ENCODE data around the gene UAP1.

UAP1 gene

DNA sequence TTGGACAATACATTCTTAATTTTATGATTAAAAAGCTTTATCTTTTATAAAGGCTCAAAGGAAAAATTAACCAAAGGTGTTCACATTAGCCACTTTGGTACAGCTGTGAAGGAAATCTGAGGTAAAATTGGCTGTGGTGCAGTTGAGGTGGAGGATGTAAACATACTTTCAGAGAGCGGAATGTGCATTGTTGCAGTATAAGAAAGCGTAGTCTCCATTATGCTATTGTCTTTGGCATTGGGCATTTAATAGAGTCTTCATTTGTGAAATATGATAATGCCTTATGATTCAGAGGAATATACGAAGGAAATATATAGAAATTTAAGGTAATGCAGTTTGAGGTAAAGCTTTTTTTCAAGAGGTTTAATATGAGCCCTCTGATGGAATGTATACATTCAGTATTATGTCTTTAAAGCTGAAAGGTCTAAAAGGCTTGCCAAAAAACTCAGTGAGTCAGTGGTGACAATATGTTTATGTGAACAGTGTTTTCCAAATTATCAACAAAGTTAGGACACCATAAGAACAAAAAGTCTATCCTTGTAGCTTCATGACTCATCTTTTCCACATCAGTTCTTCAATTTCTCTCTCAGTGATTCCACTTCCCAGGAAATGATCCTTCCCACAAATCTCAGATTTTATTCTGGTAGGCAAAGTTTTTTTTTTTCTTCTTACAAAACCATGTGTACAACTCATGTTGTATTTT is 43.9 kb downstream of the UAP1 start:
- H3K23ac ChIP-seq (ENCODE audit: low read length), result no peak overlapping the region
- DNase-seq, result no peak
- no peak overlapping the region for H3K27ac ChIP-seq (ENCODE audit: low read depth, low read length)

DNA sequence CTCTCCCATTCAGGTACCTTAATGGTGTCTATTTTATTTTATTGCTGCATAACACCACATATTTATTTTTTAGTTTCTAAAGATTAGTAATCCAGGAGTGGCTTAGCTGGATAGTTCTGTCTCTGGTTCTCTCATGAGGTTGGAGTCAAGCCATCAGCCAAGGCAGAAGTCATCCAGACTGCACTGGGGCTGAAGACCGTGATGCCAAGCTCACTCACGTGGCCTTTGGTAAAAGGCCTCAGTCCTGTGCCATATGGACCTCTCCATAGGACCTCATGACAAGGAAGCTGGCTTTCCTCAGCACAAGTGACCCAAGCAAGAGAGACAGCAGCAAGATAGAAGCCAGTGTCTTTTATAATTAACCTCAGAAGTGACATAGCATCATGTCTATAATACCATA is 47.8 kb downstream of the UAP1 start:
- Histone ChIP-seq H3K9ac (ENCODE audit: low read length) (no peak overlapping the region), H3K4me2 (ENCODE audit: low read length) (no peak overlapping the region), H3K79me1 (ENCODE audit: low read length) (no peaks in the 10 kb centered on the region), H3K79me2 (ENCODE audit: control insufficient read depth, insufficient read depth, low read length) (no peaks in the 10 kb centered on the region), H3K4ac (ENCODE audit: low read depth, low read length) (no peak overlapping the region), H3K56ac (ENCODE audit: low read length) (no peak overlapping the region), H3K4me1 (ENCODE audit: control insufficient read depth, low read depth, low read length) (no peaks in the 10 kb centered on the region), H2AK5ac (ENCODE audit: low read length) (no peak overlapping the region), H3K23ac (ENCODE audit: low read length) (no peak overlapping the region), H3K4me3 (ENCODE audit: low read length) (no peak overlapping the region), H2BK15ac (replicated peaks; ENCODE audit: low read depth) (no peak overlapping the region), H3K27me3 (ENCODE audit: insufficient read depth, low read length, poor library complexity) (no peaks in the 10 kb centered on the region), H2BK5ac (ENCODE audit: low read length) (no peak overlapping the region), H3K36me3 (ENCODE audit: control insufficient read depth, insufficient read depth, low read length) (no peaks in the 10 kb centered on the region), H2BK120ac (ENCODE audit: low read depth, low read length) (no peak overlapping the region), H3K18ac (ENCODE audit: low read length) (no peak overlapping the region), H4K5ac (ENCODE audit: low read length) (no peak overlapping the region), H4K8ac (ENCODE audit: low read depth, low read length) (no peak overlapping the region), H3K27ac (ENCODE audit: low read depth, low read length) (no peak overlapping the region)
- WGBS (ENCODE audit: extremely low coverage, insufficient coverage, low lambda C conversion rate), result no CpG with 5 or more reads among the region's 2 CpGs
- DNase-seq, result no peak

More for the DNA sequence above, 43.9 kb downstream of the UAP1 start:
- no peak overlapping the region for H2BK120ac ChIP-seq (ENCODE audit: low read depth, low read length)
- no peaks in the 10 kb centered on the region for H3K36me3 ChIP-seq (ENCODE audit: control insufficient read depth, insufficient read depth, low read length)
- no peak overlapping the region for H2BK15ac ChIP-seq (replicated peaks; ENCODE audit: low read depth)
- no peak overlapping the region for H3K4ac ChIP-seq (ENCODE audit: low read depth, low read length)
- H3K27me3 ChIP-seq (ENCODE audit: insufficient read depth, low read length, poor library complexity), result no peaks in the 10 kb centered on the region
- H3K4me1 ChIP-seq (ENCODE audit: control insufficient read depth, low read depth, low read length), result no peaks in the 10 kb centered on the region
- WGBS (ENCODE audit: extremely low coverage, insufficient coverage, low lambda C conversion rate), result 100% methylated on average over 1 of the region's 3 CpGs
- H3K79me1 ChIP-seq (ENCODE audit: low read length), result no peaks in the 10 kb centered on the region
- H3K9ac ChIP-seq (ENCODE audit: low read length), result no peak overlapping the region
- no peak overlapping the region for H2AK5ac ChIP-seq (ENCODE audit: low read length)
- no peak overlapping the region for H3K18ac ChIP-seq (ENCODE audit: low read length)
- H3K56ac ChIP-seq (ENCODE audit: low read length), result no peak overlapping the region
- no peak overlapping the region for H3K4me2 ChIP-seq (ENCODE audit: low read length)
- no peak overlapping the region for H2BK5ac ChIP-seq (ENCODE audit: low read length)
- H3K4me3 ChIP-seq (ENCODE audit: low read length), result no peak overlapping the region
- no peak overlapping the region for H4K5ac ChIP-seq (ENCODE audit: low read length)
- no peaks in the 10 kb centered on the region for H3K79me2 ChIP-seq (ENCODE audit: control insufficient read depth, insufficient read depth, low read length)
- H4K8ac ChIP-seq (ENCODE audit: low read depth, low read length), result no peak overlapping the region

DNA sequence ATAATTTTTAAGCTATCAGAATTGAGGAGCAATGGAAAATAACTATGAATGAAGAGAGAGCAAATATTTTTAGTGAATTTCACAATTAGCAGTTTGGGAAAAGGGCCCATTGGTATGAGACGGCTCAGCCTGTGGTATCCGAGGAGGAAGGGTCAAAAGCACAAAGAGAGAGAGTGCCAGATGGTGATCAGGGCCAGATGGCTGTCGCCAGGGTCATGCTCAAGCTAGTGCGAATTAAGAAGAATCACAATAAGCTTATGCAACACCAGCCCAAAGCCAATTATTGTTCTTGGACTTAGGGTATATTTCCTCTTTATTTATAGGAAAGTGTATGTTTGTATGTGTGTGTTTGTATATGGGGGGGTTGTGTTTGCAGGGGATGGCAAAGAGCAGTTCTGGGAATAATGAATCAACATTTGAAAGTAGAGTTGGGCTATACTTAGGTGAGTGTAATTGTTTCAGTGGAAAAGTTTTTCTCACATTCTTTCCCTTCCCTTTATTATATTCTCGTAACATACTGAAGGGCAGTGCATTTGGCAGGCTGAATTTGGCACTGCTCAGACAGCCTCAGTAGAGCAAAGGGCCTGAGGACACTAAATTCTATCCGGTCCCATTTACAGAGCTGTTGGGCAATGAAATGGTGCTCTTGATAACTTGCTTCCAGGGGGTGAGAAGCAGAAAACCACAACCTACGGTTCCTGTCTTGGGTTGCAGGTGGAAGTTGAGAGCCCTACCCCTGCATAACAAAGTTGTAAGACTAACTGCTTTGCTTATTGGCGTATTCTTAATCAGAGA is 51.3 kb downstream of the UAP1 start:
- Histone ChIP-seq H4K8ac (ENCODE audit: low read depth, low read length) (no peak overlapping the region), H3K4me1 (ENCODE audit: control insufficient read depth, low read depth, low read length) (no peaks in the 10 kb centered on the region), H3K4ac (ENCODE audit: low read depth, low read length) (no peak overlapping the region), H4K5ac (ENCODE audit: low read length) (no peak overlapping the region), H2BK5ac (ENCODE audit: low read length) (no peak overlapping the region), H3K36me3 (ENCODE audit: control insufficient read depth, insufficient read depth, low read length) (no peaks in the 10 kb centered on the region), H3K79me2 (ENCODE audit: control insufficient read depth, insufficient read depth, low read length) (no peaks in the 10 kb centered on the region), H3K79me1 (ENCODE audit: low read length) (no peaks in the 10 kb centered on the region), H3K4me2 (ENCODE audit: low read length) (no peak overlapping the region), H2BK15ac (replicated peaks; ENCODE audit: low read depth) (no peak overlapping the region), H3K56ac (ENCODE audit: low read length) (no peak overlapping the region), H3K27ac (ENCODE audit: low read depth, low read length) (no peak overlapping the region), H3K9ac (ENCODE audit: low read length) (no peak overlapping the region), H3K18ac (ENCODE audit: low read length) (no peak overlapping the region), H2AK5ac (ENCODE audit: low read length) (no peak overlapping the region), H3K27me3 (ENCODE audit: insufficient read depth, low read length, poor library complexity) (no peaks in the 10 kb centered on the region), H2BK120ac (ENCODE audit: low read depth, low read length) (no peak overlapping the region), H3K4me3 (ENCODE audit: low read length) (no peak overlapping the region), H3K23ac (ENCODE audit: low read length) (no peak overlapping the region)
- no CpG with 5 or more reads among the region's 8 CpGs for WGBS (ENCODE audit: extremely low coverage, insufficient coverage, low lambda C conversion rate)
- no peak for DNase-seq

DNA sequence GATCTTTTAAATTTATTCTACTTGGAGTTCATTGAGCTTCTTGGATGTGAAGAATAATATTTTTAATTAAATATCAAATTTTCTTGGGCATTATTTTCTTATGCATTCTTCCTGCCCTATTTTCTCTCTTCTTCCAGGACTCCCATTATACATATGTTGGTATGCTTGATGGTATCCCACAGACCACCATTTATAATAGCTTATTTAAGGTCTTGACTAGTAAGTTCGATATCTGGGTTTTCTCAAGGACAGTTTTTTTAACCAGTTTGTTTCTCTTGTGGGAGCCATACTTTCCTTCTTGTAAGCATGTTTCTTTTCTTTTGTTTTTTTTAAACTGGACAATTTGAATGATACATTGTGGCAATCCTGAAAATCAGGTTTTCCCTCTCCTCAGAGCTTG is 55.3 kb downstream of the UAP1 start:
- H4K5ac ChIP-seq (ENCODE audit: low read length), result no peak overlapping the region
- no peaks in the 10 kb centered on the region for H3K79me1 ChIP-seq (ENCODE audit: low read length)
- H3K4me3 ChIP-seq (ENCODE audit: low read length), result no peak overlapping the region
- WGBS (ENCODE audit: extremely low coverage, insufficient coverage, low lambda C conversion rate), result no CpG with 5 or more reads among the region's 1 CpG
- H4K8ac ChIP-seq (ENCODE audit: low read depth, low read length), result no peak overlapping the region
- no peak overlapping the region for H3K4ac ChIP-seq (ENCODE audit: low read depth, low read length)
- no peaks in the 10 kb centered on the region for H3K4me1 ChIP-seq (ENCODE audit: control insufficient read depth, low read depth, low read length)
- H3K79me2 ChIP-seq (ENCODE audit: control insufficient read depth, insufficient read depth, low read length), result no peaks in the 10 kb centered on the region
- no peak overlapping the region for H3K23ac ChIP-seq (ENCODE audit: low read length)
- DNase-seq, result no peak
- no peak overlapping the region for H3K18ac ChIP-seq (ENCODE audit: low read length)
- no peak overlapping the region for H3K4me2 ChIP-seq (ENCODE audit: low read length)
- H2AK5ac ChIP-seq (ENCODE audit: low read length), result no peak overlapping the region
- H3K36me3 ChIP-seq (ENCODE audit: control insufficient read depth, insufficient read depth, low read length), result no peaks in the 10 kb centered on the region
- H3K27me3 ChIP-seq (ENCODE audit: insufficient read depth, low read length, poor library complexity), result no peaks in the 10 kb centered on the region
- H2BK15ac ChIP-seq (replicated peaks; ENCODE audit: low read depth), result no peak overlapping the region
- H2BK120ac ChIP-seq (ENCODE audit: low read depth, low read length), result no peak overlapping the region
- H3K56ac ChIP-seq (ENCODE audit: low read length), result no peak overlapping the region
- H3K27ac ChIP-seq (ENCODE audit: low read depth, low read length), result no peak overlapping the region
- no peak overlapping the region for H3K9ac ChIP-seq (ENCODE audit: low read length)
- no peak overlapping the region for H2BK5ac ChIP-seq (ENCODE audit: low read length)

DNA sequence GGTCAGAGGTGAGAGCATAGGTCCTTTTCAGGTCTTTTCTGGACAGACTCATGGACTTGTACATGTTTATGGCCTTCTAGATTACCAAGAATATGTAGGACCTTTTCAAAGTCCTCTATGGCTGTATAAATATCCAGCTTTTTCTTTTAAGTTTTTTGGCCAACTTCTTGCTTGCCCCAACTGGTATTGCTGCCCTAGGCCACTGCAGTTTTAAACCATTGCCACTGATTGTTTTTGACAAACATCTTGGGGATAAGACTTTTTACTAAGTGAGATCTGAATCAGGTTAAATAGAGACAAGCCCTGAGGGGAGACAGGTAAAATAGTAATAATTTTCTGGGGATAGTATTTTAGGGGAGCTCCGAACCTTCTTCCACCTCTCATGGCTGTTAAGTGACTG is 56.0 kb downstream of the UAP1 start:
- no peak overlapping the region for H3K4me3 ChIP-seq (ENCODE audit: low read length)

More for the DNA sequence above, 56.0 kb downstream of the UAP1 start:
- H2BK5ac ChIP-seq (ENCODE audit: low read length), result no peak overlapping the region
- no peak overlapping the region for H3K18ac ChIP-seq (ENCODE audit: low read length)
- no peak overlapping the region for H2AK5ac ChIP-seq (ENCODE audit: low read length)
- no CpG with 5 or more reads among the region's 1 CpG for WGBS (ENCODE audit: extremely low coverage, insufficient coverage, low lambda C conversion rate)
- H3K56ac ChIP-seq (ENCODE audit: low read length), result no peak overlapping the region
- no peak overlapping the region for H4K8ac ChIP-seq (ENCODE audit: low read depth, low read length)
- H3K36me3 ChIP-seq (ENCODE audit: control insufficient read depth, insufficient read depth, low read length), result no peaks in the 10 kb centered on the region
- no peaks in the 10 kb centered on the region for H3K79me1 ChIP-seq (ENCODE audit: low read length)
- no peak overlapping the region for H2BK15ac ChIP-seq (replicated peaks; ENCODE audit: low read depth)
- no peaks in the 10 kb centered on the region for H3K4me1 ChIP-seq (ENCODE audit: control insufficient read depth, low read depth, low read length)
- no peak overlapping the region for H4K5ac ChIP-seq (ENCODE audit: low read length)
- no peak overlapping the region for H3K4me2 ChIP-seq (ENCODE audit: low read length)
- H3K27ac ChIP-seq (ENCODE audit: low read depth, low read length), result no peak overlapping the region
- no peak overlapping the region for H3K4ac ChIP-seq (ENCODE audit: low read depth, low read length)
- no peaks in the 10 kb centered on the region for H3K79me2 ChIP-seq (ENCODE audit: control insufficient read depth, insufficient read depth, low read length)
- DNase-seq, result no peak
- no peak overlapping the region for H2BK120ac ChIP-seq (ENCODE audit: low read depth, low read length)
- H3K9ac ChIP-seq (ENCODE audit: low read length), result no peak overlapping the region
- no peak overlapping the region for H3K23ac ChIP-seq (ENCODE audit: low read length)
- no peaks in the 10 kb centered on the region for H3K27me3 ChIP-seq (ENCODE audit: insufficient read depth, low read length, poor library complexity)

Data from mesendoderm (in vitro differentiated cells).